Activated CD4-positive, alpha-beta T cell treated with anti-CD3 and anti-CD28 coated beads for 4 hours (primary cell): ENCODE results near the gene CEBPG.

ENCODE experiments used
- DNase-seq, 2 donors: peaks; one replicate each; pipeline ENCODE4 v3.0.0-alpha.2; 2020

CEBPG gene

GRCh38 chr19:33384983-33385382 is 11.5 kb downstream of the CEBPG start:
- no peak for DNase-seq

- DNase-seq = no peak
These were observed 12.4 kb downstream of the CEBPG start for GRCh38 chr19:33385956-33386355.

GRCh38 chr19:33386361-33386858 is 12.9 kb downstream of the CEBPG start:
- no peak for DNase-seq

- no peak for DNase-seq
These were observed 14.1 kb downstream of the CEBPG start for GRCh38 chr19:33387351-33388230.

- no peak for DNase-seq
These were observed 14.8 kb downstream of the CEBPG start for GRCh38 chr19:33388231-33388724.

GRCh38 chr19:33388725-33389420 is 15.4 kb downstream of the CEBPG start:
- DNase-seq = no peak

- no peak for DNase-seq
These were observed 16.1 kb downstream of the CEBPG start for GRCh38 chr19:33389421-33390100.

GRCh38 chr19:33390101-33390907 is 16.8 kb downstream of the CEBPG start:
- no peak for DNase-seq

GRCh38 chr19:33390908-33391630 is 17.6 kb downstream of the CEBPG start:
- no peak for DNase-seq

- DNase-seq = no peak
These were observed 18.2 kb downstream of the CEBPG start for GRCh38 chr19:33391631-33392249.

GRCh38 chr19:33392341-33393285 is 19.1 kb downstream of the CEBPG start:
- DNase-seq = no peak

GRCh38 chr19:33393286-33394005 is 19.9 kb downstream of the CEBPG start:
- DNase-seq = no peak

GRCh38 chr19:33394006-33394722 is 20.7 kb downstream of the CEBPG start:
- no peak for DNase-seq

GRCh38 chr19:33394723-33395560 is 21.4 kb downstream of the CEBPG start:
- DNase-seq = no peak

- no peak for DNase-seq
These were observed 22.3 kb downstream of the CEBPG start for GRCh38 chr19:33395561-33396550.
